H1 (cell line): ENCODE data around the gene SGO1. TPM values are rescaled to one million over a fixed set of nuclear protein-coding genes. Genes with fewer than 3 reads are reported as not detected.

ENCODE experiments used
- CTCF ChIA-PET: fragments of 300-600 bp; sonication (Branson Sonifier 250); formaldehyde crosslinking; loops from one replicate; lab custom pipeline; 2021; ENCODE audit not compliant: partially characterized antibody; lab: Charles Lee
- POLR2A ChIA-PET: fragments of 300-600 bp; sonication (Branson Sonifier 250); formaldehyde crosslinking; loops from one replicate; lab custom pipeline; 2021; ENCODE audit warnings: inconsistent platforms; ENCODE audit not compliant: partially characterized antibody; lab: Charles Lee
- DNase-seq, 2 experiments: peaks; one replicate each; pipeline versions ENCODE4 v3.0.0 to v3.0.0-alpha.2; 2010 to 2022; ENCODE audit warnings: low spot score in 2 of 2, low read depth in 1 of 2, mixed read lengths in 1 of 2
- FAIRE-seq: peaks from 2 replicates; lab custom pipeline; 2011; peaks lifted over from hg19 to GRCh38; lab: Jason Lieb, UNC
- H2AFZ ChIP-seq: 2 replicates; pipeline ENCODE4 v1.8.1; 2012; ENCODE audit warnings: low read length, inconsistent platforms
- H2AK5ac ChIP-seq: 2 replicates; pipeline ENCODE4 v1.6.1; 2013; ENCODE audit warnings: low read depth, low read length
- H2BK120ac ChIP-seq: replicated peaks from 2 replicates; pipeline ENCODE3; 2013; ENCODE audit warnings: low read depth, low read length, inconsistent platforms
- H2BK12ac ChIP-seq: 2 replicates; pipeline ENCODE4 v1.6.1; 2013; ENCODE audit warnings: low read depth, low read length
- H2BK15ac ChIP-seq: 2 replicates; pipeline ENCODE4 v1.6.1; 2013; ENCODE audit warnings: low read length
- H2BK20ac ChIP-seq: 2 replicates; pipeline ENCODE4 v1.6.1; 2013; ENCODE audit warnings: low read length
- H2BK5ac ChIP-seq: 2 replicates; pipeline ENCODE4 v1.6.1; 2013; ENCODE audit warnings: low read depth, low read length
- H3K14ac ChIP-seq: 2 replicates; pipeline ENCODE4 v1.6.1; 2013; ENCODE audit warnings: inconsistent platforms; ENCODE audit not compliant: insufficient read length
- H3K18ac ChIP-seq: 2 replicates; pipeline ENCODE4 v1.6.1; 2013; ENCODE audit warnings: low read length; ENCODE audit errors: extremely low read depth
- H3K23ac ChIP-seq: 2 replicates; pipeline ENCODE4 v1.6.1; 2013; ENCODE audit warnings: inconsistent platforms; ENCODE audit not compliant: insufficient read length
- H3K23me2 ChIP-seq: 2 replicates; pipeline ENCODE4 v1.6.1; 2013; ENCODE audit warnings: low read depth, low read length
- H3K27ac ChIP-seq: 2 replicates; pipeline ENCODE4 v1.6.1; 2011; ENCODE audit warnings: low read depth, low read length, inconsistent platforms
- H3K27me3 ChIP-seq, 4 experiments: replicated peaks in 1 of 4; 1 replicate in 1 of 4; 2 replicates in 3 of 4; pipeline versions ENCODE4 v1.6.1 to v1.8.1; 2011 to 2013; ENCODE audit warnings: low read length in 3 of 4, mild to moderate bottlenecking in 3 of 4, inconsistent platforms in 2 of 4, mixed read lengths in 2 of 4, moderate library complexity in 1 of 4; ENCODE audit not compliant: control insufficient read depth in 3 of 4, insufficient read depth in 3 of 4; ENCODE audit errors: extremely low read depth in 1 of 4
- H3K36me3 ChIP-seq, 4 experiments: 2 replicates each; pipeline versions ENCODE4 v1.6.1 to v1.8.1; 2011 to 2013; ENCODE audit warnings: mild to moderate bottlenecking in 4 of 4, low read length in 3 of 4, moderate library complexity in 2 of 4, control low read depth in 1 of 4, inconsistent platforms in 1 of 4; ENCODE audit not compliant: insufficient read depth in 4 of 4, control insufficient read depth in 2 of 4
- H3K4ac ChIP-seq: replicated peaks from 2 replicates; pipeline ENCODE3; 2013; ENCODE audit warnings: low read length, low read depth, mixed read lengths, inconsistent platforms; ENCODE audit not compliant: insufficient read length
- H3K4me1 ChIP-seq, 4 experiments: replicated peaks in 1 of 4; 1 replicate in 1 of 4; 2 replicates in 3 of 4; pipeline versions ENCODE4 v1.6.1 to v1.8.1; 2011 to 2013; ENCODE audit warnings: low read length in 3 of 4, inconsistent platforms in 2 of 4, mixed read lengths in 1 of 4; ENCODE audit not compliant: insufficient read depth in 4 of 4, control insufficient read depth in 3 of 4
- H3K4me2 ChIP-seq, 2 experiments: 2 replicates each; pipeline versions ENCODE4 v1.6.1 to v1.8.1; 2011 to 2013; ENCODE audit warnings: low read depth in 2 of 2, low read length in 2 of 2, control low read depth in 1 of 2, inconsistent platforms in 1 of 2, mild to moderate bottlenecking in 1 of 2; ENCODE audit not compliant: insufficient read depth in 1 of 2
- H3K4me3 ChIP-seq, 4 experiments: fragments of 200-600, 300-600 bp in 1 of 4; sonication (generic), shearing (Covaris generic), sonication (Bioruptor Twin) in 1 of 4; 2 replicates each; pipeline versions ENCODE4 v1.5.1 to v1.8.1; 2011 to 2016; ENCODE audit warnings: low read length in 4 of 4, low read depth in 3 of 4, control low read depth in 2 of 4, inconsistent platforms in 2 of 4, mild to moderate bottlenecking in 2 of 4, mixed read lengths in 1 of 4, moderate library complexity in 1 of 4; ENCODE audit not compliant: insufficient read depth in 2 of 4; ENCODE audit errors: extremely low read depth in 1 of 4
- H3K56ac ChIP-seq: replicated peaks from 2 replicates; pipeline ENCODE3; 2013; ENCODE audit warnings: low read depth, mild to moderate bottlenecking, mixed read lengths, low read length, inconsistent platforms; ENCODE audit not compliant: insufficient read length
- H3K79me1 ChIP-seq: 2 replicates; pipeline ENCODE4 v1.6.1; 2013; ENCODE audit warnings: low read depth, low read length, control low read depth
- H3K79me2 ChIP-seq, 2 experiments: 2 replicates each; pipeline versions ENCODE4 v1.6.1 to v1.8.1; 2012 to 2013; ENCODE audit warnings: low read length in 2 of 2, mild to moderate bottlenecking in 2 of 2, inconsistent platforms in 1 of 2; ENCODE audit not compliant: insufficient read depth in 2 of 2, control insufficient read depth in 1 of 2
- H3K9ac ChIP-seq, 4 experiments: replicated peaks in 1 of 4; 1 replicate in 1 of 4; 2 replicates in 3 of 4; pipeline versions ENCODE4 v1.6.1 to v1.8.1; 2011 to 2013; ENCODE audit warnings: low read depth in 3 of 4, low read length in 3 of 4, control low read depth in 2 of 4, mild to moderate bottlenecking in 2 of 4, moderate library complexity in 2 of 4, inconsistent platforms in 1 of 4; ENCODE audit errors: extremely low read depth in 1 of 4
- H3K9me3 ChIP-seq, 2 experiments: 2 replicates each; pipeline versions ENCODE4 v1.6.1 to v1.8.1; 2012 to 2013; ENCODE audit warnings: mild to moderate bottlenecking in 2 of 2, moderate library complexity in 2 of 2, control low read depth in 1 of 2, inconsistent platforms in 1 of 2, low read depth in 1 of 2, low read length in 1 of 2, mixed read lengths in 1 of 2; ENCODE audit not compliant: insufficient read depth in 2 of 2
- H4K20me1 ChIP-seq, 2 experiments: replicated peaks in 1 of 2; 2 replicates each; pipeline versions ENCODE3 to v1.8.1; 2011 to 2013; ENCODE audit warnings: inconsistent platforms in 2 of 2, low read length in 2 of 2, mild to moderate bottlenecking in 1 of 2; ENCODE audit not compliant: insufficient read depth in 2 of 2, control insufficient read depth in 1 of 2
- H4K5ac ChIP-seq: 2 replicates; pipeline ENCODE4 v1.6.1; 2013; ENCODE audit warnings: low read length, low read depth, mixed read lengths, inconsistent platforms; ENCODE audit not compliant: insufficient read length
- H4K8ac ChIP-seq: 2 replicates; pipeline ENCODE4 v1.8.0; 2013; ENCODE audit warnings: mild to moderate bottlenecking, moderate library complexity, low read length, inconsistent platforms; ENCODE audit not compliant: insufficient read depth; ENCODE audit errors: extremely low read depth
- H4K91ac ChIP-seq: replicated peaks from 2 replicates; pipeline ENCODE3; 2013; ENCODE audit warnings: low read length, mixed read lengths, inconsistent platforms; ENCODE audit not compliant: insufficient read length
- ATF2 ChIP-seq: IDR thresholded peaks from 2 replicates; pipeline ENCODE4 v1.6.1; 2012; ENCODE audit warnings: low read length, inconsistent platforms
- BACH1 ChIP-seq: IDR thresholded peaks from 2 replicates; pipeline ENCODE4 v1.6.1; 2012; ENCODE audit warnings: low read length, improper control_type of control experiment
- CEBPB ChIP-seq: IDR thresholded peaks from 2 replicates; pipeline ENCODE4 v1.6.1; 2012; ENCODE audit warnings: low read depth, low read length
- CTBP2 ChIP-seq: IDR thresholded peaks from 2 replicates; pipeline ENCODE4 v1.7.0; 2011; ENCODE audit warnings: borderline replicate concordance, mild to moderate bottlenecking, moderate library complexity, mixed read lengths, low read length; ENCODE audit not compliant: insufficient read depth, insufficient read length
- EP300 ChIP-seq, 2 experiments: IDR thresholded peaks; 1 replicate in 1 of 2; 2 replicates in 1 of 2; pipeline ENCODE4 v1.6.1; 2011 to 2012; ENCODE audit warnings: low read depth in 2 of 2, low read length in 2 of 2, mild to moderate bottlenecking in 2 of 2, borderline replicate concordance in 1 of 2, inconsistent platforms in 1 of 2, moderate library complexity in 1 of 2
- KDM1A ChIP-seq: fragments of 200-600, 300-600 bp; sonication (generic); IDR thresholded peaks from 2 replicates; pipeline ENCODE4 v1.7.1; 2016; ENCODE audit warnings: mild to moderate bottlenecking, low read length, borderline replicate concordance
- KDM4A ChIP-seq: IDR thresholded peaks from one replicate; pipeline ENCODE4 v1.7.1; 2012; ENCODE audit warnings: low read depth, mild to moderate bottlenecking, moderate library complexity, low read length, inconsistent platforms; ENCODE audit not compliant: severe bottlenecking
- RBBP5 ChIP-seq: IDR thresholded peaks from 2 replicates; pipeline ENCODE4 v1.7.1; 2012; ENCODE audit warnings: low read depth, mild to moderate bottlenecking, inconsistent platforms, low read length, moderate library complexity, borderline replicate concordance
- SRF ChIP-seq: IDR thresholded peaks from 2 replicates; pipeline ENCODE4 v1.6.1; 2011; ENCODE audit warnings: mild to moderate bottlenecking, low read depth, low read length, moderate library complexity
- TAF1 ChIP-seq: IDR thresholded peaks from 2 replicates; pipeline ENCODE4 v1.6.1; 2011; ENCODE audit warnings: mild to moderate bottlenecking, low read depth, low read length
- USF2 ChIP-seq: IDR thresholded peaks from 2 replicates; pipeline ENCODE4 v1.6.1; 2011; ENCODE audit warnings: low read length, improper control_type of control experiment
- YY1 ChIP-seq: IDR thresholded peaks from 2 replicates; pipeline ENCODE4 v1.6.1; 2011; ENCODE audit warnings: low read depth, mild to moderate bottlenecking, low read length
- WGBS, 2 experiments: shearing (Covaris generic) in 1 of 2; methylation state at CpG; one replicate each; pipeline versions ENCODE4 v1.1.6 to v1.1.7; 2013 to 2015; ENCODE audit warnings: low lambda C conversion rate in 2 of 2, mixed read lengths in 2 of 2, inconsistent platforms in 1 of 2, low coverage in 1 of 2, missing lambda C conversion rate in 1 of 2; ENCODE audit not compliant: insufficient replicate concordance in 2 of 2, insufficient coverage in 1 of 2, insufficient read length in 1 of 2; ENCODE audit errors: extremely low coverage in 1 of 2, missing lambda C conversion rate in 1 of 2; 5-methylcytosine and 5-hydroxymethylcytosine counted together
- polyA plus RNA-seq, 7 experiments: library from polyadenylated mRNA; depleted of rRNA in 3 of 7; stranded (reverse) in 5 of 7; unstranded in 2 of 7; fragments of >200 nt in 5 of 7; fragments of 200-250 nt in 2 of 7; gene quantifications; 1 replicate in 5 of 7; 2 replicates in 1 of 7; 4 replicates in 1 of 7; pipeline versions ENCODE4 v1.2.1 to v1.2.3, GENCODE V29; 2011 to 2013; ENCODE audit warnings: missing spikeins in 2 of 7, mixed read lengths in 2 of 7
- total RNA-seq: library from RNA; stranded (reverse); fragmentation: NEBNext Ultra II Directional; extraction: Animal tissue kit (Norgen Biotek cat#: 25700); gene quantifications from 2 replicates; pipeline ENCODE4 v1.2.1, GENCODE V29; 2021

SGO1 gene
- total and polyA plus RNA-seq, 2 of the 8 experiments (the other 6 are each of a cell fraction or from before 2014, with no cell fraction given): 6.9 to 36.4 TPM

GRCh38 chr3:20121088-20121487, 64.9 kb downstream of the SGO1 start:
- H2BK15ac ChIP-seq: no peak overlapping the region
- H3K36me3 ChIP-seq: no peaks in the 10 kb centered on the region
- H3K27me3 ChIP-seq: no peaks in the 10 kb centered on the region
- no peak overlapping the region for H4K8ac ChIP-seq
- H3K4me2 ChIP-seq: no peak overlapping the region
- no peaks in the 10 kb centered on the region for H3K4me1 ChIP-seq
- H2BK5ac ChIP-seq: no peak overlapping the region
- H3K79me1 ChIP-seq: no peaks in the 10 kb centered on the region
- no peak overlapping the region for H4K91ac ChIP-seq
- no peaks in the 10 kb centered on the region for H3K9me3 ChIP-seq
- no peak overlapping the region for H3K23ac ChIP-seq
- no peak overlapping the region for H3K18ac ChIP-seq
- H2AK5ac ChIP-seq: no peak overlapping the region
- ChIA-PET CTCF (interaction anchor here (0.5 to 1.2 kb wide), 3 partner anchors 18 to 431 kb away, joined by 3 to 4 read pairs (median 3); no protein-coding TSS in a partner anchor), POLR2A (no interaction called here)
- H2BK20ac ChIP-seq: no peak overlapping the region
- H3K27ac ChIP-seq: no peak overlapping the region
- H4K20me1 ChIP-seq: no peaks in the 10 kb centered on the region
- no peak overlapping the region for H3K56ac ChIP-seq
- no peak overlapping the region for H3K14ac ChIP-seq
- no peaks in the 10 kb centered on the region for H3K79me2 ChIP-seq
- H3K4me3 ChIP-seq: no peak overlapping the region
- no peak for FAIRE-seq
- H2BK12ac ChIP-seq: no peak overlapping the region
- no peak for DNase-seq
- whole genome bisulfite sequencing, 2 experiments: 89% methylated on average over 3 of the region's 3 CpGs; no CpG with 5 or more reads in 1 of the 2 experiments
- H3K4ac ChIP-seq: no peak overlapping the region
- H4K5ac ChIP-seq: no peak overlapping the region
- H2BK120ac ChIP-seq: no peak overlapping the region
- no peaks in the 10 kb centered on the region for H3K23me2 ChIP-seq
- no peak overlapping the region for H2AFZ ChIP-seq
- H3K9ac ChIP-seq: no peak overlapping the region
- TF ChIP-seq CTBP2 (no peak), SRF (no peak), KDM4A (no peak), RBBP5 (no peak), TAF1 (no peak), ATF2 (no peak), YY1 (no peak), USF2 (no peak), CEBPB (no peak), EP300 (IDR thresholded peaks at IDR 0.05; ENCODE audit: borderline replicate concordance in 1 of 2, low read depth in 2 of 2, low read length in 2 of 2) (no peak), KDM1A (no peak), BACH1 (no peak)
